H1 (cell line): Measurements from ENCODE around the gene EWSR1. TPM values are rescaled to one million over a fixed set of nuclear protein-coding genes. Genes with fewer than 3 reads are reported as not detected.

Source experiments
- CTCF ChIA-PET: fragments of 300-600 bp; sonication (Branson Sonifier 250); formaldehyde crosslinking; loops from one replicate; lab custom pipeline; 2021; ENCODE audit not compliant: partially characterized antibody; lab: Charles Lee
- POLR2A ChIA-PET: fragments of 300-600 bp; sonication (Branson Sonifier 250); formaldehyde crosslinking; loops from one replicate; lab custom pipeline; 2021; ENCODE audit warnings: inconsistent platforms; ENCODE audit not compliant: partially characterized antibody; lab: Charles Lee
- DNase-seq, 2 experiments: peaks; one replicate each; pipeline versions ENCODE4 v3.0.0 to v3.0.0-alpha.2; 2010 to 2022; ENCODE audit warnings: low spot score in 2 of 2, low read depth in 1 of 2, mixed read lengths in 1 of 2
- FAIRE-seq: peaks from 2 replicates; lab custom pipeline; 2011; peaks lifted over from hg19 to GRCh38; lab: Jason Lieb, UNC
- H2AFZ ChIP-seq: 2 replicates; pipeline ENCODE4 v1.8.1; 2012; ENCODE audit warnings: low read length, inconsistent platforms
- H2AK5ac ChIP-seq: 2 replicates; pipeline ENCODE4 v1.6.1; 2013; ENCODE audit warnings: low read depth, low read length
- H2BK120ac ChIP-seq: replicated peaks from 2 replicates; pipeline ENCODE3; 2013; ENCODE audit warnings: low read depth, low read length, inconsistent platforms
- H2BK12ac ChIP-seq: 2 replicates; pipeline ENCODE4 v1.6.1; 2013; ENCODE audit warnings: low read depth, low read length
- H2BK15ac ChIP-seq: 2 replicates; pipeline ENCODE4 v1.6.1; 2013; ENCODE audit warnings: low read length
- H2BK20ac ChIP-seq: 2 replicates; pipeline ENCODE4 v1.6.1; 2013; ENCODE audit warnings: low read length
- H2BK5ac ChIP-seq: 2 replicates; pipeline ENCODE4 v1.6.1; 2013; ENCODE audit warnings: low read depth, low read length
- H3K14ac ChIP-seq: 2 replicates; pipeline ENCODE4 v1.6.1; 2013; ENCODE audit warnings: inconsistent platforms; ENCODE audit not compliant: insufficient read length
- H3K18ac ChIP-seq: 2 replicates; pipeline ENCODE4 v1.6.1; 2013; ENCODE audit warnings: low read length; ENCODE audit errors: extremely low read depth
- H3K23ac ChIP-seq: 2 replicates; pipeline ENCODE4 v1.6.1; 2013; ENCODE audit warnings: inconsistent platforms; ENCODE audit not compliant: insufficient read length
- H3K23me2 ChIP-seq: 2 replicates; pipeline ENCODE4 v1.6.1; 2013; ENCODE audit warnings: low read depth, low read length
- H3K27ac ChIP-seq: 2 replicates; pipeline ENCODE4 v1.6.1; 2011; ENCODE audit warnings: low read depth, low read length, inconsistent platforms
- H3K27me3 ChIP-seq, 4 experiments: replicated peaks in 1 of 4; 1 replicate in 1 of 4; 2 replicates in 3 of 4; pipeline versions ENCODE4 v1.6.1 to v1.8.1; 2011 to 2013; ENCODE audit warnings: low read length in 3 of 4, mild to moderate bottlenecking in 3 of 4, inconsistent platforms in 2 of 4, mixed read lengths in 2 of 4, moderate library complexity in 1 of 4; ENCODE audit not compliant: control insufficient read depth in 3 of 4, insufficient read depth in 3 of 4; ENCODE audit errors: extremely low read depth in 1 of 4
- H3K36me3 ChIP-seq, 4 experiments: 2 replicates each; pipeline versions ENCODE4 v1.6.1 to v1.8.1; 2011 to 2013; ENCODE audit warnings: mild to moderate bottlenecking in 4 of 4, low read length in 3 of 4, moderate library complexity in 2 of 4, control low read depth in 1 of 4, inconsistent platforms in 1 of 4; ENCODE audit not compliant: insufficient read depth in 4 of 4, control insufficient read depth in 2 of 4
- H3K4ac ChIP-seq: replicated peaks from 2 replicates; pipeline ENCODE3; 2013; ENCODE audit warnings: low read length, low read depth, mixed read lengths, inconsistent platforms; ENCODE audit not compliant: insufficient read length
- H3K4me1 ChIP-seq, 4 experiments: replicated peaks in 1 of 4; 1 replicate in 1 of 4; 2 replicates in 3 of 4; pipeline versions ENCODE4 v1.6.1 to v1.8.1; 2011 to 2013; ENCODE audit warnings: low read length in 3 of 4, inconsistent platforms in 2 of 4, mixed read lengths in 1 of 4; ENCODE audit not compliant: insufficient read depth in 4 of 4, control insufficient read depth in 3 of 4
- H3K4me2 ChIP-seq, 2 experiments: 2 replicates each; pipeline versions ENCODE4 v1.6.1 to v1.8.1; 2011 to 2013; ENCODE audit warnings: low read depth in 2 of 2, low read length in 2 of 2, control low read depth in 1 of 2, inconsistent platforms in 1 of 2, mild to moderate bottlenecking in 1 of 2; ENCODE audit not compliant: insufficient read depth in 1 of 2
- H3K4me3 ChIP-seq, 4 experiments: fragments of 200-600, 300-600 bp in 1 of 4; sonication (generic), shearing (Covaris generic), sonication (Bioruptor Twin) in 1 of 4; 2 replicates each; pipeline versions ENCODE4 v1.5.1 to v1.8.1; 2011 to 2016; ENCODE audit warnings: low read length in 4 of 4, low read depth in 3 of 4, control low read depth in 2 of 4, inconsistent platforms in 2 of 4, mild to moderate bottlenecking in 2 of 4, mixed read lengths in 1 of 4, moderate library complexity in 1 of 4; ENCODE audit not compliant: insufficient read depth in 2 of 4; ENCODE audit errors: extremely low read depth in 1 of 4
- H3K56ac ChIP-seq: replicated peaks from 2 replicates; pipeline ENCODE3; 2013; ENCODE audit warnings: low read depth, mild to moderate bottlenecking, mixed read lengths, low read length, inconsistent platforms; ENCODE audit not compliant: insufficient read length
- H3K79me1 ChIP-seq: 2 replicates; pipeline ENCODE4 v1.6.1; 2013; ENCODE audit warnings: low read depth, low read length, control low read depth
- H3K79me2 ChIP-seq, 2 experiments: 2 replicates each; pipeline versions ENCODE4 v1.6.1 to v1.8.1; 2012 to 2013; ENCODE audit warnings: low read length in 2 of 2, mild to moderate bottlenecking in 2 of 2, inconsistent platforms in 1 of 2; ENCODE audit not compliant: insufficient read depth in 2 of 2, control insufficient read depth in 1 of 2
- H3K9ac ChIP-seq, 4 experiments: replicated peaks in 1 of 4; 1 replicate in 1 of 4; 2 replicates in 3 of 4; pipeline versions ENCODE4 v1.6.1 to v1.8.1; 2011 to 2013; ENCODE audit warnings: low read depth in 3 of 4, low read length in 3 of 4, control low read depth in 2 of 4, mild to moderate bottlenecking in 2 of 4, moderate library complexity in 2 of 4, inconsistent platforms in 1 of 4; ENCODE audit errors: extremely low read depth in 1 of 4
- H3K9me3 ChIP-seq, 2 experiments: 2 replicates each; pipeline versions ENCODE4 v1.6.1 to v1.8.1; 2012 to 2013; ENCODE audit warnings: mild to moderate bottlenecking in 2 of 2, moderate library complexity in 2 of 2, control low read depth in 1 of 2, inconsistent platforms in 1 of 2, low read depth in 1 of 2, low read length in 1 of 2, mixed read lengths in 1 of 2; ENCODE audit not compliant: insufficient read depth in 2 of 2
- H4K20me1 ChIP-seq, 2 experiments: replicated peaks in 1 of 2; 2 replicates each; pipeline versions ENCODE3 to v1.8.1; 2011 to 2013; ENCODE audit warnings: inconsistent platforms in 2 of 2, low read length in 2 of 2, mild to moderate bottlenecking in 1 of 2; ENCODE audit not compliant: insufficient read depth in 2 of 2, control insufficient read depth in 1 of 2
- H4K5ac ChIP-seq: 2 replicates; pipeline ENCODE4 v1.6.1; 2013; ENCODE audit warnings: low read length, low read depth, mixed read lengths, inconsistent platforms; ENCODE audit not compliant: insufficient read length
- H4K8ac ChIP-seq: 2 replicates; pipeline ENCODE4 v1.8.0; 2013; ENCODE audit warnings: mild to moderate bottlenecking, moderate library complexity, low read length, inconsistent platforms; ENCODE audit not compliant: insufficient read depth; ENCODE audit errors: extremely low read depth
- H4K91ac ChIP-seq: replicated peaks from 2 replicates; pipeline ENCODE3; 2013; ENCODE audit warnings: low read length, mixed read lengths, inconsistent platforms; ENCODE audit not compliant: insufficient read length
- ASH2L ChIP-seq: fragments of 200-600, 300-600 bp; sonication (generic); IDR thresholded peaks from one replicate; pipeline ENCODE4 v1.7.1; 2017; ENCODE audit warnings: low read length
- ATF2 ChIP-seq: IDR thresholded peaks from 2 replicates; pipeline ENCODE4 v1.6.1; 2012; ENCODE audit warnings: low read length, inconsistent platforms
- ATF3 ChIP-seq: IDR thresholded peaks from 2 replicates; pipeline ENCODE4 v1.6.1; 2011; ENCODE audit warnings: low read depth, mild to moderate bottlenecking, low read length; ENCODE audit not compliant: insufficient read depth
- CHD1 ChIP-seq: IDR thresholded peaks from 2 replicates; pipeline ENCODE4 v1.6.1; 2012; ENCODE audit warnings: low read depth, low read length, improper control_type of control experiment
- E2F6 ChIP-seq: IDR thresholded peaks from 2 replicates; pipeline ENCODE4 v1.6.1; 2012; ENCODE audit warnings: inconsistent platforms
- EGR1 ChIP-seq: IDR thresholded peaks from 2 replicates; pipeline ENCODE4 v1.6.1; 2011; ENCODE audit warnings: low read depth, low read length, borderline replicate concordance
- KDM4A ChIP-seq: IDR thresholded peaks from one replicate; pipeline ENCODE4 v1.7.1; 2012; ENCODE audit warnings: low read depth, mild to moderate bottlenecking, moderate library complexity, low read length, inconsistent platforms; ENCODE audit not compliant: severe bottlenecking
- MAFK ChIP-seq: IDR thresholded peaks from 2 replicates; pipeline ENCODE4 v1.6.1; 2012; ENCODE audit warnings: low read depth, mild to moderate bottlenecking, improper control_type of control experiment, low read length
- SAP30 ChIP-seq: fragments of 300-600 bp; sonication (generic); IDR thresholded peaks from 2 replicates; pipeline ENCODE4 v1.7.1; 2012; ENCODE audit warnings: low read length, moderate library complexity, mild to moderate bottlenecking, inconsistent platforms; ENCODE audit not compliant: insufficient read depth, insufficient replicate concordance
- SP4 ChIP-seq: IDR thresholded peaks from 2 replicates; pipeline ENCODE4 v1.6.1; 2012; ENCODE audit warnings: low read length, inconsistent platforms
- WGBS, 2 experiments: shearing (Covaris generic) in 1 of 2; methylation state at CpG; one replicate each; pipeline versions ENCODE4 v1.1.6 to v1.1.7; 2013 to 2015; ENCODE audit warnings: low lambda C conversion rate in 2 of 2, mixed read lengths in 2 of 2, inconsistent platforms in 1 of 2, low coverage in 1 of 2, missing lambda C conversion rate in 1 of 2; ENCODE audit not compliant: insufficient replicate concordance in 2 of 2, insufficient coverage in 1 of 2, insufficient read length in 1 of 2; ENCODE audit errors: extremely low coverage in 1 of 2, missing lambda C conversion rate in 1 of 2; 5-methylcytosine and 5-hydroxymethylcytosine counted together
- polyA plus RNA-seq, 7 experiments: library from polyadenylated mRNA; depleted of rRNA in 3 of 7; stranded (reverse) in 5 of 7; unstranded in 2 of 7; fragments of >200 nt in 5 of 7; fragments of 200-250 nt in 2 of 7; gene quantifications; 1 replicate in 5 of 7; 2 replicates in 1 of 7; 4 replicates in 1 of 7; pipeline versions ENCODE4 v1.2.1 to v1.2.3, GENCODE V29; 2011 to 2013; ENCODE audit warnings: missing spikeins in 2 of 7, mixed read lengths in 2 of 7
- total RNA-seq: library from RNA; stranded (reverse); fragmentation: NEBNext Ultra II Directional; extraction: Animal tissue kit (Norgen Biotek cat#: 25700); gene quantifications from 2 replicates; pipeline ENCODE4 v1.2.1, GENCODE V29; 2021

Gene EWSR1
- total and polyA plus RNA-seq, 2 of the 8 experiments (the other 6 are each of a cell fraction or from before 2014, with no cell fraction given) = 387 to 930 TPM

GRCh38 chr22:29335656-29336055 lies 67.6 kb downstream of the EWSR1 start:
- 92% methylated on average over 11 of the region's 11 CpGs; no CpG with 5 or more reads in 1 of the 2 experiments for WGBS, 2 experiments
- no peaks in the 10 kb centered on the region; a peak in 1 of 7 replicates for H3K4me1 ChIP-seq
- H3K9me3 ChIP-seq = no peaks in the 10 kb centered on the region
- DNase-seq = no peak
- no peak overlapping the region for H3K9ac ChIP-seq
- H3K18ac ChIP-seq = no peak overlapping the region
- H4K5ac ChIP-seq = no peak overlapping the region
- peaks cover 10 to 24% (median 18%) of the 10 kb centered on the region in 4 experiments for H3K36me3 ChIP-seq
- no peaks in the 10 kb centered on the region for H3K23me2 ChIP-seq
- H3K4me3 ChIP-seq = no peak overlapping the region
- no peak overlapping the region for H3K23ac ChIP-seq
- no peak overlapping the region for H3K27ac ChIP-seq
- H2BK15ac ChIP-seq = no peak overlapping the region
- no peak overlapping the region for H3K56ac ChIP-seq
- ChIA-PET CTCF (no interaction called here), POLR2A (interaction anchor here (2.2 kb wide), 1 partner anchor 59 kb away, joined by 6 read pairs; no protein-coding TSS in a partner anchor)
- H3K14ac ChIP-seq = no peak overlapping the region
- H3K4me2 ChIP-seq = no peak overlapping the region
- no peak overlapping the region for H2BK20ac ChIP-seq
- no peak overlapping the region for H2BK5ac ChIP-seq
- H2BK12ac ChIP-seq = no peak overlapping the region
- no peak for FAIRE-seq
- H2BK120ac ChIP-seq = no peak overlapping the region
- no peak overlapping the region for H4K8ac ChIP-seq
- no peaks in the 10 kb centered on the region for H3K79me1 ChIP-seq
- H4K91ac ChIP-seq = no peak overlapping the region
- no peak overlapping the region for H3K4ac ChIP-seq
- peaks cover 3 to 8% of the 10 kb centered on the region in 2 experiments for H4K20me1 ChIP-seq
- no peak for TF ChIP-seq SAP30
- no peak for TF ChIP-seq EGR1
- no peak for TF ChIP-seq SP4
- no peak for TF ChIP-seq KDM4A
- no peak for TF ChIP-seq ASH2L
- TF ChIP-seq MAFK = no peak
- no peak for TF ChIP-seq ATF3
- TF ChIP-seq ATF2 = no peak
- no peak for TF ChIP-seq CHD1
- TF ChIP-seq E2F6 = no peak
- no peaks in the 10 kb centered on the region for H3K27me3 ChIP-seq
- no peaks in the 10 kb centered on the region for H3K79me2 ChIP-seq
- no peak overlapping the region for H2AK5ac ChIP-seq
- no peak overlapping the region for H2AFZ ChIP-seq
